Central memory CD8-positive, alpha-beta T cell (primary cell): ENCODE data around the gene SOX9.

Experiments used
- ATAC-seq: fragments of 150-1000 bp; cut with Tn5 transposase; replicated peaks from 2 replicates; pipeline ENCODE4 v1.10.0; 2022; ENCODE audit warnings: mild to moderate bottlenecking, moderate FRiP score, moderate number of reproducible peaks; ENCODE audit not compliant: poor library complexity, severe bottlenecking; ENCODE audit errors: extremely low read depth
- DNase-seq, 2 donors: peaks; one replicate each; pipeline ENCODE4 v3.0.0; 2021; ENCODE audit warnings: low spot score in 2 of 2
- H3K27ac Mint-ChIP-seq: one replicate; pipeline ENCODE4 v1.8.0; 2022; ENCODE audit warnings: low read depth, mild to moderate bottlenecking, moderate library complexity, mixed read lengths
- H3K27me3 Mint-ChIP-seq: one replicate; pipeline ENCODE4 v1.8.0; 2022; ENCODE audit warnings: mixed read lengths
- H3K36me3 Mint-ChIP-seq: one replicate; pipeline ENCODE4 v1.8.0; 2022; ENCODE audit warnings: mild to moderate bottlenecking, moderate library complexity, mixed read lengths; ENCODE audit not compliant: insufficient read depth
- H3K4me1 Mint-ChIP-seq: one replicate; pipeline ENCODE4 v1.8.0; 2022; ENCODE audit warnings: mixed read lengths
- H3K4me3 Mint-ChIP-seq: one replicate; pipeline ENCODE4 v1.8.0; 2022; ENCODE audit warnings: mild to moderate bottlenecking, moderate library complexity, mixed read lengths
- H3K9me3 Mint-ChIP-seq: one replicate; pipeline ENCODE4 v1.8.0; 2022; ENCODE audit warnings: mixed read lengths

The SOX9 gene

GRCh38 chr17:72115781-72116525, 4.9 kb upstream of the SOX9 start:
- H3K9me3 Mint-ChIP-seq: no peaks in the 10 kb centered on the region
- H3K27me3 Mint-ChIP-seq: peaks cover 48% of the 10 kb centered on the region
- DNase-seq (no peak), ATAC-seq (no peak)
- peaks cover 4% of the 10 kb centered on the region for H3K4me1 Mint-ChIP-seq
- no peak overlapping the region for H3K27ac Mint-ChIP-seq
- peaks cover 1% of the 10 kb centered on the region for H3K36me3 Mint-ChIP-seq
- H3K4me3 Mint-ChIP-seq: no peak overlapping the region

DNA sequence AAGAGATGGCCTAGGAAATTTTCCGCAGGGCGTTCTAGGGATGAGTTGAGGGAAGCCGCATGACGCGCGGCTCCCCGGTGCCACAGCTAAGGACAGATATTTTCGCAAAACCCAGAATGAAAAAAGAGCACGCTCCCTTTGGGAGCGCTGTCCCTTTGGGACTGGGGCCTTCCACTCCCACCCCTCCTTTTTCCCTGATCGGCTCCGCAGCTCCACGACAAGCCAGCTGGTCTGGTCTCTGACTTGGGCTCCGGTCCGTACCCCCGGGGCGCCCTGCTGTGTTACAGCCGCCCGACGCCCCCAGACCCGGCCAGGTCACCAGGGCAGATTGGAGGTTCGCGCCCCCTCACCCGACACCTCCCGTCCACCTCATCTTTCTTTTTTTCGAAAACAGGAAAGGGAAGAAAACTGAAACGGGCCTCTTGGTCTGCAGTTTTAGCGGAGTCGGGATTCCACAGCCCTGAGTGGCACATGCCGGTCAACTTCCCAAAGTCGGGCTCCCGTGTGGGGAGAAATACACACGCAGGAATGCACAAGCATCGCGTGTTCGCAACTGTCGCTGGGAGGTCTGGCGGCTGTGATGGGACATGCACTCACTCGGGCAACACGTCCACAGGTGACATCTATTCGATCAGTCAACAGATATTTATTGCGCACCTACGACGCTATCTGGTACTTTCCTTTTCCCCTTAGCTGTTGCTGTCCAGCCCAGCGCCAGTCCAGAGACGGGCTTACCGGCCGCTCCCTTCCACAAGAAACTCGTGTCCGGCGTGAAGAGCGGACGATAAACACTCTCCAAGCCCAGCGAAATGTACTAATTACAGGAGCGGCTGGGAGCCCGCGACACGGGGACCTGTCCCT, 3.9 kb upstream of the SOX9 start:
- H3K9me3 Mint-ChIP-seq: no peaks in the 10 kb centered on the region
- H3K36me3 Mint-ChIP-seq: peaks cover 1% of the 10 kb centered on the region
- H3K27ac Mint-ChIP-seq: no peak overlapping the region
- ATAC-seq (no peak), DNase-seq (no peak)
- peaks cover 56% of the 10 kb centered on the region for H3K27me3 Mint-ChIP-seq
- peaks cover 4% of the 10 kb centered on the region for H3K4me1 Mint-ChIP-seq
- no peak overlapping the region for H3K4me3 Mint-ChIP-seq

DNA sequence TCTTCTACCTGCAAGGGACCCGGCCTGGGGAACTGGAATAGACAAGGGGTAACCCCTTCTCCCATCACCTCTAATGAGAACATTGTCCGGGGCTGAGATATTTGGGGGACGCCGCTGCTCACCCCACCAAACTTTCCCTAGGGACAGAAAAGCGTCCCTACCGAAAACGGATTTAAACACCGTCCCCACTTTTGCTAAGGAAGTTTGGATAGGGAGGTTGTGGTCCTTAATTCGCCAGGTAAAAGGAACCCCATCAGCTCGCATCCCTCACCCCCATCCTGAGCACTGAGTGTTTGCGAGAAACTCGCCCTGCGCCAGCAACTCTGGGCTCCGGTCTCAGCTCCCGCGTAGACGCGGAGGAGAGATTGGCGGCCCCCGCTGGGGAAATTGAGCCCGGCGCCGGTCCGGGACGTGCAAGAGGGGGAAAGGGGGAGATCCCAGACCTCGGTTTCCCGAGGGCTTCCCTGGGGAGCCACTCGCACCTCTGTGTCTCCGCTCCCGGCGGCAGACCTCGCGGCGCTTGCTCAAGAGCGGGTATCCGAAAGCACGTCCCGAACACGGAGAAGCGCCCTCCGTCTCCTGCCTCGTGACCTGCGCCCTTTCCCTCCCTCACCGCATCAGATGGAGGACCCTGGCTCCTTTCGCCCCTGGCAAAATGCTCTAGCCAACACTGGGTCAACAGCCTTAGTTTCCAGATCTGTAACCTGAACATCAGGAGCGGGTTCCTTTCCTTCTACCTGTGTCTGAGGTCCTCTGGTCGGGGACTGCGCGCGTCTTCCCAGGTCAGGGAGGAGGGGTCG, 3.1 kb upstream of the SOX9 start:
- Mint-ChIP-seq H3K27me3 (peaks cover 63% of the 10 kb centered on the region), H3K9me3 (no peaks in the 10 kb centered on the region), H3K4me1 (peaks cover 4% of the 10 kb centered on the region), H3K36me3 (no peaks in the 10 kb centered on the region), H3K27ac (no peak overlapping the region), H3K4me3 (no peak overlapping the region)
- DNase-seq: no peak
- ATAC-seq: no peak

DNA sequence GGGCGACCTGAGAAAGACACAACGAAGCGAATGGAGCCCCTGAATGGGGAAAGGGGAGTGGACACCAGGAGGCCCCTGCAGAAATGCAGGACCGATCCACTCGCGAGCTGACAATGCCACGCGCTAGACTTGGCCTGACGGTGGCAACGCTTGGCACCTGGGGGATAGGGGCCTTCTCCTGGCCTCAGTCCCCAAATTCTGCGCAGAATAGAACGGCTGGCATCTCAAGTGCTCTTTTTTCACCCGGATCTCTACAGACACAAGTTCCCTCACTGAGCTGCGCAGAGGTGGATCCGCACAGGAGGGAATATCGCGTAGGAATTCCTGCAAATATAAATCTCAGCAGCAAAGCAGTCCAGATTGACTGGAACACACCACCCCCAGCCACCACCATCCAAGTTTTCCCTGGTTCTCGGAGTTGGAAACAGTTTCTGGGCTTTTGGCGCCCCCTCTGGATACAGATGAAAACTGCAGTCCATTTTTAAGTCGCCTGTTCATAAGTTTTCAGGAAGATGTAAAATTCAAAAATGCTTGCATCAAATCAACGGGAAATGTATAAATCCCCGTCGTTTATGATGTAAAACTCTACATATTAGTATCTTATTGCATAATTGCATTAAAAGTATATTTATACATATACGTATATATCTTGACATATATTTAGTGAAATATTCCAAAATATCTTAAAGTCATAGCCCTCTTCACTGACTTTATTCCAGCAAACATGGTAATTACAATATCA, 2.3 kb upstream of the SOX9 start:
- H3K9me3 Mint-ChIP-seq: no peaks in the 10 kb centered on the region
- ATAC-seq (no peak), DNase-seq (no peak)
- no peak overlapping the region for H3K27ac Mint-ChIP-seq
- peaks cover 10% of the 10 kb centered on the region for H3K4me1 Mint-ChIP-seq
- H3K36me3 Mint-ChIP-seq: peaks cover 2% of the 10 kb centered on the region
- H3K27me3 Mint-ChIP-seq: peaks cover 70% of the 10 kb centered on the region
- H3K4me3 Mint-ChIP-seq: no peak overlapping the region

- H3K4me1 Mint-ChIP-seq: peaks cover 11% of the 10 kb centered on the region
- H3K27ac Mint-ChIP-seq: no peak overlapping the region
- ATAC-seq: no peak
- peaks cover 4% of the 10 kb centered on the region for H3K9me3 Mint-ChIP-seq
- no peak for DNase-seq
- peaks cover 2% of the 10 kb centered on the region for H3K36me3 Mint-ChIP-seq
- peaks cover 78% of the 10 kb centered on the region for H3K27me3 Mint-ChIP-seq
- H3K4me3 Mint-ChIP-seq: no peak overlapping the region
These were observed 1.5 kb upstream of the SOX9 start for GRCh38 chr17:72119077-72119872.

DNA sequence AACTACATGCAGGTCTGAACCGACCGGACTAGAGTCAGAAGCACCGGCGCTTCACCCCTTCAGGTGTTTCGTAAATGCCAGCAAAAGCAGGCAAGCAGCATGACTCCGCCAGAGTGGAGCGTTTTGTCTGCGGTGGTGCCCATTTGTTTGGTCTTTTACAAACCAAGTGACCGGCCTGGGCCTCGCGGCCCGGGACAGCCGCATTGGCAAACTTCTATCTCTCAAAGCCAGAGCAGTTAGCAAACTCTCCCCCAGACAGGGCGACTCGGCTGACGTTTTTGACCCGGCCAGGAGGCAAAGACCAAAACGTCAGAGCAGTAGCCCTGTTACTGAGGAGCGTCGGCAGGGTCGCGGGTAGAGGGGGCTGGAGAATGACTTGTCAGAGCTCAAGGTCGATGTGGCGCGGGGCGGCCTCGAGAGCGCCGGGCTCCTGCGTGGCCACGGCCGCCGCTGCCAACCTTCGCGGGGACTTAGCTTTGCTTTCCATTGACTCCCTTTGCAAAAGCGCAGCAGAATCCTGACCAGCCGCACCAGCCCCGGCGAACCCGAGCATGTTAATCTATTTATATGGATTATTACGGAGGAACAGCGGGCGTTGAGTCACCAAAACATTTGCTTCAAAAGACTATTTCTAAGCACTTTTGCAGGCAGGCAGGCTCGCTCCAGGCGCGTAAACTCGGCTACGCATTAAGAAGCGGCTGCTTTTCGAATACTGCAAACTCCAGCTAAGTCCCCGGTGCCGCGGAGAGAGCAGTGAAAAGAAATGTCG, 763 bp upstream of the SOX9 start:
- Mint-ChIP-seq H3K27ac (no peak overlapping the region), H3K36me3 (peaks cover 2% of the 10 kb centered on the region), H3K9me3 (peaks cover 7% of the 10 kb centered on the region), H3K4me3 (no peak overlapping the region), H3K27me3 (peaks cover 81% of the 10 kb centered on the region), H3K4me1 (peaks cover 15% of the 10 kb centered on the region)
- DNase-seq (no peak), ATAC-seq (no peak)

GRCh38 chr17:72121164-72122009, 567 bp downstream of the SOX9 start:
- Mint-ChIP-seq H3K27ac (no peak overlapping the region), H3K36me3 (peaks cover 2% of the 10 kb centered on the region), H3K4me3 (no peak overlapping the region), H3K9me3 (peaks cover 7% of the 10 kb centered on the region), H3K4me1 (peaks cover 11% of the 10 kb centered on the region), H3K27me3 (peaks cover 69% of the 10 kb centered on the region)
- DNase-seq: no peak
- no peak for ATAC-seq

GRCh38 chr17:72122010-72122764, 1.4 kb downstream of the SOX9 start:
- peaks cover 67% of the 10 kb centered on the region for H3K27me3 Mint-ChIP-seq
- H3K4me3 Mint-ChIP-seq: no peak overlapping the region
- peaks cover 11% of the 10 kb centered on the region for H3K4me1 Mint-ChIP-seq
- ATAC-seq (no peak), DNase-seq (no peak)
- peaks cover 7% of the 10 kb centered on the region for H3K9me3 Mint-ChIP-seq
- no peak overlapping the region for H3K27ac Mint-ChIP-seq
- H3K36me3 Mint-ChIP-seq: peaks cover 2% of the 10 kb centered on the region

- Mint-ChIP-seq H3K4me3 (no peak overlapping the region), H3K9me3 (peaks cover 7% of the 10 kb centered on the region), H3K36me3 (peaks cover 2% of the 10 kb centered on the region), H3K27ac (no peak overlapping the region), H3K4me1 (peaks cover 11% of the 10 kb centered on the region), H3K27me3 (peaks cover 67% of the 10 kb centered on the region)
- DNase-seq (no peak), ATAC-seq (no peak)
These were observed 2.1 kb downstream of the SOX9 start for GRCh38 chr17:72122765-72123529.
